Measurements from ENCODE around the gene COX6A2. TPM values are rescaled to one million over a fixed set of nuclear protein-coding genes. Genes with fewer than 3 reads are reported as not detected.

The COX6A2 gene
- polyA plus RNA-seq, 2 of the 4 experiments (the other 2 are of a cell fraction): not detected

GRCh38 chr16:31456988-31457360 is 28.8 kb upstream of the COX6A2 start:
- CTCF ChIA-PET: interaction anchor here (0.9 to 7.9 kb wide), 6 partner anchors 14 to 473 kb away, joined by 3 to 52 read pairs (median 4); partner anchors contain the start of genes PYCARD and ZNF843
- no peak for TF ChIP-seq POLR2A (IDR thresholded peaks at IDR 0.05; ENCODE audit: low read length)
- no peak for TF ChIP-seq GATA3 (IDR thresholded peaks at IDR 0.05; ENCODE audit: borderline replicate concordance)
- TF ChIP-seq MAX (IDR thresholded peaks at IDR 0.05): no peak
- TF ChIP-seq CHD2 (IDR thresholded peaks at IDR 0.05; ENCODE audit: low read length, partially characterized antibody): no peak
- no peak for TF ChIP-seq JUNB (IDR thresholded peaks at IDR 0.05)
- no peak for TF ChIP-seq RAD21 (conservative IDR thresholded peaks at IDR 0.05 in 1 of 2, IDR thresholded peaks at IDR 0.05 in 1 of 2)
- TF ChIP-seq HES2 (IDR thresholded peaks at IDR 0.05): no peak
- TF ChIP-seq CBX8 (IDR thresholded peaks at IDR 0.05): no peak
- TF ChIP-seq EHMT2 (IDR thresholded peaks at IDR 0.05; ENCODE audit: low read depth): no peak
- no peak for TF ChIP-seq ATOH8 (CRISPR knock-in tag; IDR thresholded peaks at IDR 0.05; ENCODE audit: low read depth)
- no peak for TF ChIP-seq SMC3 (IDR thresholded peaks at IDR 0.05)
- TF ChIP-seq ESRRA (IDR thresholded peaks at IDR 0.05; ENCODE audit: borderline replicate concordance, low read length): no peak
- TF ChIP-seq FOSB (CRISPR knock-in tag; IDR thresholded peaks at IDR 0.05): no peak
- no peak for TF ChIP-seq HOXB5 (CRISPR knock-in tag; IDR thresholded peaks at IDR 0.05)
- TF ChIP-seq USF2 (IDR thresholded peaks at IDR 0.05): no peak
- TF ChIP-seq HEYL (CRISPR knock-in tag; IDR thresholded peaks at IDR 0.05): no peak
- TF ChIP-seq POLR2AphosphoS2 (conservative IDR thresholded peaks at IDR 0.05; ENCODE audit: low read length): no peak
- no peak for TF ChIP-seq PBX3 (IDR thresholded peaks at IDR 0.05)
- TF ChIP-seq MAFK (IDR thresholded peaks at IDR 0.05; ENCODE audit: partially characterized antibody): no peak
- no peak for FAIRE-seq
- POLR2A ChIA-PET: interaction anchor here (1.4 to 4.0 kb wide), 3 partner anchors 256 to 340 kb away, joined by 3 to 16 read pairs (median 16); partner anchors contain the start of genes FUS and KAT8
- Histone ChIP-seq H3K4me3 (no peak overlapping the region; the same call in 2 of the 3 replicates), H3K9me3 (no peaks in the 10 kb centered on the region), H3K4me2 (peak overlapping the region; percentile 75), H3K27ac (peak overlapping the region in 1 of 2 experiments; percentile 98; a peak in 2 of 6 replicates), H3K4me1 (peaks cover 61% of the 10 kb centered on the region)
- no peak for ATAC-seq
- WGBS (ENCODE audit: missing lambda C conversion rate): 96% methylated on average over 8 of the region's 8 CpGs
- DNase-seq (ENCODE audit: low read depth in 1 of 2, low spot score in 1 of 2): no peak

GRCh38 chr16:31455601-31456314 is 27.6 kb upstream of the COX6A2 start:
- Histone ChIP-seq H3K4me1 (peaks cover 69% of the 10 kb centered on the region), H3K27ac (peak overlapping the region in 1 of 2 experiments; percentile 14; a peak in 2 of 6 replicates), H3K4me3 (no peak overlapping the region), H3K4me2 (peak overlapping the region; percentile 24), H3K9me3 (no peaks in the 10 kb centered on the region)
- no peak for ATAC-seq
- peak in 1 of 2 experiments; percentile 43 for DNase-seq (ENCODE audit: low read depth in 1 of 2, low spot score in 1 of 2)
- 84% methylated on average over 17 of the region's 17 CpGs for WGBS (ENCODE audit: missing lambda C conversion rate)
- CTCF ChIA-PET: interaction anchor here (0.8 to 7.9 kb wide), 4 partner anchors 12 to 478 kb away, joined by 3 to 52 read pairs (median 8); partner anchors contain the start of gene ZNF843
- no peak for FAIRE-seq
- TF ChIP-seq POLR2A (IDR thresholded peaks at IDR 0.05; ENCODE audit: low read length) (peak; percentile 20; the same call in 1 of the 2 replicates), MAFK (IDR thresholded peaks at IDR 0.05; ENCODE audit: partially characterized antibody) (peak; percentile 7), CTCF (IDR thresholded peaks at IDR 0.05) (peak; percentile 25; the same call in 1 of the 3 replicates), JUN (IDR thresholded peaks at IDR 0.05) (no peak; a peak in 1 of 5 replicates)
- POLR2A ChIA-PET: interaction anchor here (0.6 to 1.4 kb wide), 3 partner anchors 12 to 418 kb away, joined by 3 to 8 read pairs (median 4); partner anchors contain the start of genes KAT8 and ZNF267
